ENCODE data around the gene LRP1B.
A peak's percentile ranks its signal among the peaks of the same experiment; 100 is the strongest.

LRP1B gene

DNA sequence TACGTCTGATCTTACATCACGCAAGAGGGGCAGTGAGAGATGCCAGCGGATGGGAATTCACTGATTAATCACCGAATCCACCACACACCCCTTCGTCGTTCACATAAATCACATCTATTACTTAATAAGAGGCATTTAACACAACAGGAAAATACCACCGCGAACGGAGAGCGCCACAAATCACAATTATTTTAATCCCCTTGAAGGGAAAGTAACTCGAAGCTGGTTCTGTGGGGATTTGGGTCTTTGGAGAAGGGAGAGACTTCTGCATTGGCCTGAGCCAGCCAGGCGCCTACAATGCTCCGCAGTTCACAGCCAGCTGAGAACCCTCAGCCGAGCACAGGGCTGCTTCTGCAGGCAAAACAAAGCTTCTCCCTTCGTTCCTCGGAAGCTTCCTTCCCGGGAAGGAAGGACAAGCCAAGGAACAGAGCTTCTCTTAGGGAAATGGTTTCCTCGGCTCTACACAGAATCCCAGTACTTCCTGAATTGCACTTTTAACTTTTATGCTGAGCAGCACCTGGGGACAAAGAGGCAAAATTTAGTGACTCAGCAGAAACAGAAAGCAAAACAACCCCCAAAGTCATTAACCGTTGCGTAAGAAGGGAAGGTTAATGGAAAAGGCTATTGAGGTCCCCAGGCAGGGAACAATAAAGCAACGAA, at the start of gene LRP1B:
LRP1B (minus strand) TSS at position 7 of the 660 bp plus-strand sequence. CDS start 287 bp downstream, outside the sequence.
- peak; percentile 19 for DNase-seq (ENCODE audit: low spot score)

DNA sequence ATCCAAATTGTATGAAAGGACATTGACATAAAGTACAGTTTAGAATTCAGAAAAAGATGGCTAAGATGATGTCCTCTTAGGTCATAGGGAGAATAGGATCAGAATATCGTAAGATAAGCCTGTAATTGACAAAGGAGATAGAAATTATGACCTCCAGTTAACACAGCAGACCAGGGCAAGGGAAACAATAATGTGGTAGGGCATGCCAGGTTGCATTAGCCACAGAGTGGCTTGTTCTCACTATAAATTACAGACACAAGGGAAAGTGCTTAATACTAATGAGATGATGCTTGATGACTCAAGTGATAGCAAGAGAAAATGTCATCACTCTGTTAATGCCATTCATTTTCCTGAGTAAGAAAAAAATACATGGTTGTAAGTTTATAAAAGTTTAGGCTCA, 48.9 kb upstream of the LRP1B start:
- DNase-seq (ENCODE audit: low spot score): no peak

DNA sequence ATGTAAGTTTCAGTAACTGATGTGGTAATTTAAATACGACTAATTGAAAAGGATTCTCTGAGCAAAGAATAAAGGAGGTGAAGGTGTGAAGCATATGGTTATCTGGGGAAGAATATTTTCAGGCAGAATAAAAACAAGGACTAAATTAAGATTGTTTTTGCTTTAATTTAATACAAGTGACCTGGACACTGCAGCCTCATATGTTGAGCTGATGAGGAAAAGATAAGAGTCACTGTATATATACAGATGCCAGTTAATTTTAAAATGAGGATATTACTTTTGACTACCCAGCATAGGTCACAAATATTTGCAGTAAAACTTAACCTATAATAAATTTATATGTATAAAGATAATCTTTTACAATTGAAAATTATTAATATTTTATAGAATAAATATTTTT, 47.8 kb upstream of the LRP1B start:
- DNase-seq (ENCODE audit: low spot score): no peak

DNA sequence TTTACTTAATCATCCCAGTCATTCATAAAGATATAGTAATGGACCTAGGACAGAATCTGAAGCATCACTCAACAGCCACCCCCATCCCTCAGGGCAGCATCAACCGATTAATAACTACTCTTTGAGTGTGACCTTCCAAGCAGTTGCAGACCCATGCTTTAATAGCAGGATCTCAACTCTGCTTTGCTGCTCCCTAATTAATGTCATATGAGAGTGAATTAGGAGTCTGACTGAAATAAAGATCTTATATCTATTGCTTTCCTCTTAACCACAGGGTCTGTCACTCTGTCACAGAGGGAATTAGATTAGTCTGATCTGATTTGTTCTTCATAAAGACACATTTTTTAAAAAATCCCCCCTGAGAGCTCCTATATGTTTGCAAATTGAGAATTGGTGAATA, 46.1 kb upstream of the LRP1B start:
- no peak for DNase-seq (ENCODE audit: low spot score)

DNA sequence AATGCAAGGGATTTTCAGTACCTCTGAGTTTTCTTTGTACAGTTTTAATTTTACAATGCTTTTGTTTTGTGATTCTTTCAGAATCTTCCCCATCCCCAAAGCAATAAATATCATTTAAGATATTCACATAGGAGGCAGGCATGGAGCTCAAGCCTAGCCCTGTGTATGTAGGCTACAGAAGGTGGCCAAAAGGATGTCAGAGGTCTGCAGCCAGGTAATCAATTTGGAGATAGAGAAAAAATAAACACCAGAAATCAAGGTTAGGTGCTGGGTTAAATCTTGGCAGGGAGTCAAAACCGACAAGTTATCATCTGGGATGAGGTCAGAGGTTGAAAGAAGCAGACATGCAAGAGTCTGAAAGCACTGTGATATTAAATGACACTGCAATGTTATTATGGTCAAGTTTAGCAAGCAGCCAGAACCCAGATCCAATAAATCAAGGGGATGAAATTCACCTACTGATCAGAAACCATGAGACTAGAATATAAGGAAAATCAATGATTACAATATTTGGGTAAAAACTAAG, 45.1 kb upstream of the LRP1B start:
- DNase-seq (ENCODE audit: low spot score): no peak

DNA sequence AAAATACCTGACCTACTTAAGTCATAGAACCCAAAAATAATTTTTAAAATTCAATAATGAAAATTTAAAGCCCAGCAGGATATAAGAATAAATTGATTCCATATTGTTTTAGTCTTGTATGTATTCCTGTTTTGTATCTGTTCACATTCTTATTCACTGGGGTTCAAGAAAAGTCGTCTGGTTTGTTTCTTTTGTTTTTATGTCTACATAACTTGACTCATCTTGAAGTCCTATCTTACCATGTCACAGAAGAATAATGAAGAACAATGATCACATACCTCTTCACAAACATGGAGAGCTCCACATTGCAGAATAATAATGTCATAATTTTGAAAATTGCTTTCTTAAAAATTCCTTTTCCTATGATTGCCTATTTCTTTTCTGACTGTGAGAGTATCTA, 43.4 kb upstream of the LRP1B start:
- DNase-seq (ENCODE audit: low spot score): no peak

DNA sequence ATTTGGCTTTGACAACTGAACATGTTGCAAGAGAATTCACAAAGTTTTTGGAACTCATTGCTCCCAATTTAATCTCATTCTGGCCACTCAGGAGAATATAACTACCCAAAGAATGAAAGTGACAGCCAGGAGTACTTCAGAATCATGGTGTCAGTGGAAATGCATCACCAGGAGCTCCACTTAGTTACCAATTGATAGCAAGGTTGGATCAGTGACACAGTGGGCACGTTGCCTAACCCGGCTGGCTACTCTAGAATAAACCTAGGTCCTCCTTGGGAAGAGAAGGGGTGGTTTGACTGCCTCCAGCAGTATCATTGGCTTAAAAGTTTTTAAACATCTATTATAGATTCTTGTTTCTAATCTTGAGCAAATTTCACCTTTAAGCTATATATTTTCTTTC, 40.0 kb upstream of the LRP1B start:
- DNase-seq (ENCODE audit: low spot score): no peak

DNA sequence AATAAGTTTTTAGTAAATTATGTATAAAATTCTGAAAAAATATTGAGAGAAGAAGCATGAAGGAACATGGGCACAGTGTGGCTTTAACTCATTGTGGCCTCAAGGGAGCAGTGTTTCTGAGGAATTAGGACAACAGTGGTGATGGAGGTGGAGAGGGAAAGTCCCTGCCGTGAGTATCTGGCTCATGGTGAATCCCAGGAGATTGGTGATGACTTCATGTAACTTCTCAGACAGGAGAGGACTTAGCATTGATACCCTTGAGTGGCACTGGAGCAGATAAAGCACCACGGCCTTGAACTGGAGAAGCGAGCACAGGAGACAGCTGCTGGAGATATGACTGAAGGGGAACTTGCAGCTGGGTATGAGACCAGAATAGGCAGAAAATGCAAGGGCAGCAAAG, 35.0 kb upstream of the LRP1B start:
- peak; percentile 64 for DNase-seq (ENCODE audit: low spot score)

DNA sequence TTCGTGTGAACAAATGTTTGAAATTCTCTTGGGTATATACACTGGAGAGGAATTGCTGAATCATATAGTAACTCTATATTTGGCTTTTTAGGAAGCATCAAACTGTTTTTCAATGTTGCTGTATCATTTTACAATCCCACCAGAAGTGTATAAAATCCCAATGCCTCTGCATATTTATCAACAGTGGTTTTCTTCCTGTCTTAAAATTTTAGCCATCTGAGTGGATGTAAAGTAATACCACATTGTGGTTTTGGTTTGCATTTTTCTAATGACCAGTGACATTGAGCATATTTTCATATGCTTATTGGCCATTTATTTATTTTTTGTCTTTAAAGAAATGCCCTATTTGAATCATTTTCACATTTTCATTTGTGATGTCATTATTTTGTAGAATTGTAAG, 22.8 kb upstream of the LRP1B start:
- no peak for DNase-seq (ENCODE audit: low spot score)

DNA sequence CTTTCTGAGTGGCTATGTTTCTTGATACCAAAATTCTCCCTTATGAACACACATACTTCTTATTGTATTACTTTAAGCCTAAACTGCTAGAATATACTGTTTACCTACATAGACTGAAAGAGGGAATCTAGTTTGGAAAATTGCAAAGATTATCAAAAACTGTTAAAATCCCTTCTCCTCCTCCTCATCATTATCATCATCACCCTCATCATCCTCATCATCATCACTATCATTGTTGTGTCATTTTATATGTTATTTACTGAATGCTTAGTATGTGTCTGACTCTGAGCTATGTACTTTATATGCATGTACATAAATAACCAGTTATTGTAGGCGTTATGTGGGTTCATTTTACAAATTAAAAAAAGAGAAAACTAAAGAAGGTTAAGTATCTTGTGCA, 19.6 kb upstream of the LRP1B start:
- DNase-seq (ENCODE audit: low spot score): no peak

DNA sequence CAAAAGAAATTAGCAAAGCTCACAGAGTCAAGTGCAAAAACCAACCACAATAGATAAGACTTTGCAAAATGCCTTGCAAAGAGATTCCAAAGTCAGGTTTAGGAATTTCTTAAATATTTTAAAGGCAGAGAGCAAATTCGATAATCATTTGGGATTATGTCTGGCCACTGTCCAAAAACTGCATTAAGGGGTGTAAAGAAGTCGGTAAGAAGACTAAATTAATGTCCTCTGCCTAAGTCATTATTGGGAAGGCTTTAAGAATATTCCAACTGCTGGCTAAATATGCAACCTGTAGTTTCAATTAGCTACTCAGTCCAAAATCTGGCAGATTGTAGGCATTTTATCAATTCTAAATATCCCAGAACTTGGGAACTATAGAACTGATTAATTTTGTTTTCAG, 13.7 kb upstream of the LRP1B start:
- DNase-seq (ENCODE audit: low spot score): no peak

DNA sequence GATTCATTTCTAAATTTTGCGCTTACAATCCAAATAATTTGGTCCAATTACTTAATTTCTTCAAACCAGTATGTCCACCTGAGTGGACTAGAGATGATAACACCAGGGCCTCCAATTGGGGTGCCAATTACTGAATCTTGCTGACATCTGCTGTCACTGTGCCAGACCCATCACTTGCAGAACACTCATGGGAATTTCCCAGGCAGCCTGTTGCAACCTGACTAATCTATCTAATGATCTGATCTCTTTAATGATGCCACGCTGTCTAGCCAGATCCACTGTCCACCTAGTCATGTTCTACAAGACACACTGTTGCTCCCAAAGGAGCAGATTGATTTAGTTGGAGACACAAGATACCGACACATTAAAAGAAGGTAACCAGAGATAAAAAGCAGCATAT, 11.8 kb upstream of the LRP1B start:
- no peak for DNase-seq (ENCODE audit: low spot score)

DNA sequence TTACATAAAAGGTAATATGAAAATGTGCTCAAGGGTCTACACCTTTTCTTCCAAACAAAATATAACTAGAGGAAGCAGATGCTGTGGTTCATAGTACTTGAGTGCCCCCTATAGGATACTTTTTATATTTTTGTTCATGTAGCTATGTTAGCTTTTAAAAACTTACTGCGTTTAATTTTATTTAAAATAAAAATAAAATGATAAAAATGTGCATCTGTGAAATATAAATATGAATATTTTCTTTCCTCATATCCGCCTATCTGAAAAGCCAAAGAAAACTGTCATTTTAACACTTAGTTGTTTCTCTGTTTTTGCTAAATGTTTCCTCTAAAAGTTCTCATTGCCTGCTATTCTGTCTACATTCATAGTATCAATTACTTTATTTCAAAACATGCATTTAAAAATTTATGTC, 9.6 kb upstream of the LRP1B start:
- peak; percentile 47 for DNase-seq (ENCODE audit: low spot score)

DNA sequence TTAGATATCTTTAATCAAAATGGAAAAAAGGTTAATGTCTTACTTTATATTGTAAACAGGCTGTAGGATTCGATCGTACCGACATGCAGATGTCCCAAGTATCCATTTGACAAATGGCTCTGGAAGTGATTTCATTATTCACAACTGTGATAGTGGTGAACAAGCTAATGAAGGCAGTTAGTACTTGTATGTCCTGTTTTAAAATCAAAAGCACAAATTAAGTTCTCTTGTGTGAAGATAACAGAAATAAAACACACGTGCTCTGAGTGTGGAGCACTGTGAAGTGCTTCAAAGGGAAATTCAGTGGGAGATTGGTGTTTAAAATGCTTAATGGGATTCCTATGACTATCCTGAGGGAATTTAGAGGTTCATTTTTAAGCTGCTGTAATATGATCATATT, 8.6 kb upstream of the LRP1B start:
- no peak for DNase-seq (ENCODE audit: low spot score)

DNA sequence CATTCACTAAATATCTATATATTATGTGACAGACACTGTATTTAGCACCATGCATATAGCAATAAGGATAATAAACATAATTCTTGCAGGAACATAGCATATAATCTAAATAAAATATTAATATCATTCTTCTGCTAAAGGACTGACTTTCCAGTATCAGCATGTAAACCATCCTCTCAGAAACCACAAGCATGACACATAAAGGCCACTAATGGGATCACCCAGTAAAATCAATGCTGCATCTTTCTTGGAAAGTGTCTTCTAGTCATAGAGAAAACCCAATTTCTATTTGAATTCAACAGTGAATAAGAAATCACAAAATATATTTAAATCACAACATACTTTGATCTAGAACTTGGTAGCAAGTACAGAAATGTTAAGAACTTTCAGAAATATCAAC, 5.8 kb upstream of the LRP1B start:
- no peak for DNase-seq (ENCODE audit: low spot score)

DNA sequence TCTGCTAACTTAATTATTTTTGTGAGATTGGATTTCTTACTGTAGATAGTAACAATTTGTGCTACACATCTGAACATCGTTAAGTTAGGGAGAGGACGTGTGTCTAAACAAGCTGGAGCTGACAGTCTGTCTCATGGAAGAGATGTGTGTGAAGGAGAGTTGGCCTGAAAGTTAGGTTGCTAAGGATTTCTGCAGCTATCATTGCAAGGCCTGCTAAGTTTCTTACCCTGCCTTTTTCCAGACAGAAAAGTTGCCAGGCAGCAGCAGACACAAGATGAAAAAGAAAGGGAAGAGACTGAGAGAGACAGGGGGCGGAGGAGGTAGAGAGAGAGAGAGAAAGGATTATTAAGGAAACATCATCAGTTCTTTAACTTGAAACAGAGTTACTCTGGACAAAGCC, 4.1 kb upstream of the LRP1B start:
- no peak for DNase-seq (ENCODE audit: low spot score)

DNA sequence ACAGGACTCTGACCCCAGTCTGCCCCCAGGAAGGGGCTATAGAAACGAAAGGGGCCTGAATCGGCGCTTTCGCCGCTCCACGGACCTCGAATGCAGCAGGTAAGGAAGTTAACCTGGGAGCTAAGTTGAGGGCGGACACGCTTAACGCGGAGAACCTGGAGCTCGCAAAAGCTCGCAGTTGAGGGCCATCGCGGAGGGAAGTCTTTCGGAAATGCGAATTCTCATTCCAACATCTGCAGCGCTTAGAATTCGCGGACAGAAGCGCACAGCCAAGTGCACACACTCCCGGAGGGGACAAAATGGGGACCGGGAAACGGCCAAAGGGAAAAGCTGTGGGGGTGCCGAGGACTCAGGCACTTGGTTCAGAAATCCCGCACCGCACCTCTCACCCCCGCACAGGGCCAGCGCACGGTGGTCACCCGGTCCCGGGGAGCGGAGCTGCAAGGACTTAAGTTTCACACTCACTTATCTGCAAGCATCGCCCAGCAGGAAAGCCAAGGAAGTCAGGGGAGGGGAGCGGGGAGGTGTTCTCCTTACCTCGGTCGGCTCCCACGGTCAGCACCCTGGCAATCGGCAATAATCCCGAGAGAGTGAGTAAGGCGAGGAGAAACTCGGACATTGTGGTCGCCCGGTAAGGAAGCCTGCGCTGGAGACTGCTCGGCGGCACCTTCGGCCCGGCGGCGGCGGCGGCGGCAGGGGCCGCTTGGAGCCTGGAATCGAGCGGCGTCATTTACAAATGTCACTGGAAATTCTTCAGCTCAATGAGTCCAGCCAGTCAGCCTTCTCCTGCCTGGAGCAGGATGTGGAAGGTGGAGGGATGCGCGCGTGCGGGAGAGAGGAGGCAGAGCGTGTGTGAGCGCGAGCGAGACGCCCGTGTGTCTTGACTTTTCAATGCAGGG, 456 bp downstream of the LRP1B start:
- peak; percentile 7 for DNase-seq (ENCODE audit: low spot score)

DNA sequence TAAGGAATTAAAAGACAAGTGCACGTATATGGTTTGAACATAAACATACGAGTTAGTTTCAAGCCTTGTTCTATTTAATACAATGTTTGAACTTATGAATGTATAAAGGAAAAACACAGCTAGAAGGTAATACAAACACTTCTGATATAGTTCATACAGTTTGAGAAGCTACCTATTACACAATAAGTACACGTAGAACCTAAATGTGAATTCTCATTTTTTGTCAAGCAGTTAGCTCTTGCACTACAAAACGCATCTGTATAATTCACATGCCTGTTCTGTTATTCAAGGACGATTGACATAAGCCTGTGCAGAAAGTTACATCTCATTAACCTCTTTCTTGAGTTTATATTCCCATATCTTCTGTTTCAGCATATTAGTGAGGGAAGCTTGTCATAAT, 2.7 kb downstream of the LRP1B start:
- DNase-seq (ENCODE audit: low spot score): no peak

DNA sequence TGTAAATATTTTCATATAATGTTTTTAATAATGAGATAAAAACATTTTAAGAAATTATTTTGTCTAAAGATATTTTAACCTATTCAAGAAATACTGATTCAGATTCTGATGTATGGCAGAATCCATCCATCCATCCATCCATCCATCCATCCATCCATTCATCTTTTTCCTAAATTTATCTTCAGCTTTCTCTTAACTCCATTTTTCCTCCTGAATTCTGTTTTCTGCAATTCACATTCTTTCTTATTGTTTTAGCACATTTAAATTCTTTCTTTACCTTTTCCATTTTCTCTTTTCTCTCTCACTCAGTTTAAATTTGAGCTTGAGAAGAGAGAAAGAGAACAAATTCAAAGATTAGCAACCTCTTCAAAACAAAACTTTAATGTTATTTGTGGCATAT, 3.6 kb downstream of the LRP1B start:
- no peak for DNase-seq (ENCODE audit: low spot score)

DNA sequence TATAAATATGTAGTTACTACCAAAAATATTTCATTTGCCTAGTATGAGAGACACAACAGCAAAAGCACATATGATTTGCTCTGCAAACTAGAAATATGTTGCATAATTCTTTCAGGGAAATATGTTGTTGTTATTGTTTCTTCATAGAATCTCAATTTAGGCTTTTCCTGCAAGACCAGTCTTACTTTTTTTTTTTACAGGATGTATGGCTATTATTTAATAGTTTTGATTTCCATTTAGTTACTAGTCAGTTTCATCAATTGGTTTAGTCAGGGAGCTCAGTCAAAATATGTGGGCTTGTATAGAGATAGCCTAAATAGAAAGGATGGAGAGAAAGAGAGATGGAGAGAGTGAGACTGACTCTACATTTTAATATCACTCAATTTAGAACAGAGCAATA, 6.1 kb downstream of the LRP1B start:
- DNase-seq (ENCODE audit: low spot score): no peak

DNA sequence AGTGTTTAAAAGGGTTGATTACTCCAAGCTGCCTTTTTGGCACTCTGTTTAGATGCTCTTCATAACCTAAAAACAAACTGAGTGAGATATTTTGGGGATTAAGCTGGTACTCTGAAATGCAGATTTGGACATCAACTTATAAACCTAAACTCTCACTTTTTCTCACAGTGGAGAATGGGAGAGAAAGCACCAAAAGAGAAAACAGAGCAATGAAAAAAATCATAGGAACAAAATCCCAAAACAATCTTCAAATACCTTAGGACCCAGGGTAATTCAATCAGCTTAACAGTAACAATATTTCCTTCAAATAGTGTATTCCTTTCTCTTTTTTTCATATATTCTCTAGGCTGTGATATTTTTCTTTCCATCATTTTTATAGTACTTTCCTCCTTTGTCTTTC, 11.5 kb downstream of the LRP1B start:
- DNase-seq (ENCODE audit: low spot score): no peak

DNA sequence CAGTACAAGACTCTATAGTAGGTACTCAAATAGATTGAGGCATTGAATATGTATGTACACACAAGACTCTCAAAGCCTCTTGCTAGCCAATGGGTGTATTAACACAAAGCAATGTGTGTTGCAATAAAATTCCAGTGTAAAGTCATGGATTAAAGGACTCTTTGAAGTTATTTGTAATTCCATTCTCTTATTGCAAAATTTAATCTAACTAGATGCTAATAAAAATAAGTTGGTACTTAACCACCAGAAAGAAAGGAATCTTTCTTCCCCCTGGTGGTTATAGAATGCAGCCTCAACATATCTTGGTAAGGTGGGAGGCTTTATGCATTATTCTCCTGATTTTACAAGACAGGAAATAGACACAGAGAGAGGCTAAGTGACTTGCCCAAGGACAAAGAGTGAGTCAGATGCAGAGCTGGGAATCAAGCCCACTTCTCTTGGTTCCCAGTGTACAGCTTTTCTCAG, 18.0 kb downstream of the LRP1B start:
- peak; percentile 75 for DNase-seq (ENCODE audit: low spot score)

DNA sequence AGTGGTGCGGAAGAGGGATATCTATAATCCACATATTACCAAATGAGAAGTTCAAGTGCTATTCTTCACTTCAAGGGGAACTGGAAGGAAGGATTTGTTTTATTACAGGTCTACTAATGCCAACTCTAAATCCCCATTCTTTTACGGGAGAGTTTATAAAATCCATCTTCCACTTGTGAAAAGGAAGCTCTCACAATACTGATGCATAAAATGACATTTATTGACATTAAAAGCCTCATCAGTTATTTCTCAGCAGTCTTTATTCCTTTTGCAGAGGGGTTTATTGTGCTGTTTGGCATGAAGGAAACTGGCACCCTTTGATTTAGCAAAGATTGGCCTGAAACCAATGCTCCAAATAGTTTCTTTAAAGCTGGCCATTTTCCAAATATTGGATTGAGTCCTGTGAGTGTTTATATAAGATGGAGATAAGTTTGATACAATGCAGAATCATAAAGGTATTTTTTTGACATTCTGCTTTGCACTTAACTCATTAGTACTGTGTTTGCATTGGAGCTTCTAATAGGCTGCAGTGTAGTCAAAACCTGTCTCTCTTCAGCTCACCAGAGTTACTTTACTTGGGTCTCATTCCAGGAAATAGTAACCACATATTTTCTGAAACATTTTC, 26.6 kb downstream of the LRP1B start:
- DNase-seq (ENCODE audit: low spot score): no peak
